Breast epithelium (tissue), 3 donors: ENCODE results near the gene GPI.

Experiments used
- CTCF ChIP-seq, 3 donors: fragments of 450-650 bp; IDR thresholded peaks; one replicate each; pipeline ENCODE4 v1.5.1; 2016 to 2017; ENCODE audit warnings: antibody characterized with exemption in 3 of 3, mild to moderate bottlenecking in 3 of 3, moderate library complexity in 3 of 3
- POLR2A ChIP-seq: fragments of 450-650 bp; IDR thresholded peaks from one replicate; pipeline ENCODE4 v1.6.1; 2016; ENCODE audit warnings: antibody characterized with exemption, mild to moderate bottlenecking, moderate library complexity

- TF ChIP-seq CTCF (IDR thresholded peaks at IDR 0.05) (peak in 2 of 3 donors; percentile 17 to 34), POLR2A (no peak)
These were observed 66.0 kb downstream of the GPI start for GRCh38 chr19:34430738-34431625.
